GM18508 (cell line): ENCODE measurements around the gene KLF7.

ENCODE experiments used
- ATAC-seq: cut with Tn5 transposase; IDR thresholded peaks from one replicate; pipeline ENCODE4 v1.9.1; 2021; ENCODE audit warnings: moderate number of reproducible peaks; ENCODE audit not compliant: insufficient read depth, unreplicated experiment

Gene KLF7

GRCh38 chr2:207072571-207072970, 93.2 kb downstream of the KLF7 start:
- ATAC-seq = no peak

GRCh38 chr2:207071820-207072219, 93.9 kb downstream of the KLF7 start:
- ATAC-seq = no peak

GRCh38 chr2:207067473-207067872, 98.3 kb downstream of the KLF7 start:
- ATAC-seq = no peak

GRCh38 chr2:207066791-207067460, 98.8 kb downstream of the KLF7 start:
- no peak for ATAC-seq

- ATAC-seq = no peak
Measured at GRCh38 chr2:207066166-207066565, 99.6 kb downstream of the KLF7 start.

- ATAC-seq = no peak
Measured at GRCh38 chr2:207064128-207064690, 101.5 kb downstream of the KLF7 start.

GRCh38 chr2:207061181-207061580, 104.6 kb downstream of the KLF7 start:
- no peak for ATAC-seq

GRCh38 chr2:207055257-207055656, 110.5 kb downstream of the KLF7 start:
- ATAC-seq = no peak

GRCh38 chr2:207054521-207054920, 111.2 kb downstream of the KLF7 start:
- no peak for ATAC-seq

- no peak for ATAC-seq
Measured at GRCh38 chr2:207051385-207051965, 114.3 kb downstream of the KLF7 start.

GRCh38 chr2:207049122-207049521, 116.6 kb downstream of the KLF7 start:
- no peak for ATAC-seq

- ATAC-seq = no peak
Measured at GRCh38 chr2:207048416-207048815, 117.3 kb downstream of the KLF7 start.

- ATAC-seq = no peak
Measured at GRCh38 chr2:207046724-207047123, 119.0 kb downstream of the KLF7 start.

GRCh38 chr2:207045531-207045930, 120.2 kb downstream of the KLF7 start:
- no peak for ATAC-seq

GRCh38 chr2:207044379-207045362, 121.1 kb downstream of the KLF7 start:
- ATAC-seq = no peak

GRCh38 chr2:207042841-207043240, 122.9 kb downstream of the KLF7 start:
- no peak for ATAC-seq

GRCh38 chr2:207041786-207042554, 123.8 kb downstream of the KLF7 start:
- ATAC-seq = no peak

- ATAC-seq = no peak
Measured at GRCh38 chr2:207041279-207041678, 124.5 kb downstream of the KLF7 start.

GRCh38 chr2:207040696-207041095, 125.1 kb downstream of the KLF7 start:
- ATAC-seq = no peak

- no peak for ATAC-seq
Measured at GRCh38 chr2:207039225-207039624, 126.5 kb downstream of the KLF7 start.
